Stimulated activated naive B cell treated with anti-CD40 and anti-IgM and Interleukin-4, amounts not matched to agents 10 μg/mL and 1 μg/mL and 100 μg/mL, for 72 hours (primary cell): ENCODE data around the gene CDON.

Experiments used
- ATAC-seq, 2 donors: fragments of 150-1000 bp; cut with Tn5 transposase; replicated peaks; 2 replicates each; pipeline ENCODE4 v1.10.0; 2021; ENCODE audit warnings: moderate library complexity in 1 of 2
- DNase-seq: peaks from one replicate; pipeline ENCODE4 v3.0.0; 2021
- H3K27ac Mint-ChIP-seq: one replicate; pipeline ENCODE4 v1.8.0; 2022; ENCODE audit warnings: mild to moderate bottlenecking, mixed read lengths
- H3K27me3 Mint-ChIP-seq, 2 donors: one replicate each; pipeline ENCODE4 v1.8.0; 2022; ENCODE audit warnings: mixed read lengths in 2 of 2
- H3K36me3 Mint-ChIP-seq, 2 donors: one replicate each; pipeline ENCODE4 v1.8.0; 2022; ENCODE audit warnings: mixed read lengths in 2 of 2, mild to moderate bottlenecking in 1 of 2
- H3K4me1 Mint-ChIP-seq, 2 donors: one replicate each; pipeline ENCODE4 v1.8.0; 2022; ENCODE audit warnings: mixed read lengths in 2 of 2, mild to moderate bottlenecking in 1 of 2
- H3K4me3 Mint-ChIP-seq, 2 donors: one replicate each; pipeline ENCODE4 v1.8.0; 2022; ENCODE audit warnings: mild to moderate bottlenecking in 2 of 2, mixed read lengths in 2 of 2, moderate library complexity in 1 of 2
- H3K9me3 Mint-ChIP-seq, 2 donors: one replicate each; pipeline ENCODE4 v1.8.0; 2022; ENCODE audit warnings: mixed read lengths in 2 of 2, mild to moderate bottlenecking in 1 of 2

Gene CDON

GRCh38 chr11:125939081-125939521 lies 123.6 kb downstream of the CDON start:
- DNase-seq (no peak), ATAC-seq (no peak)
- Mint-ChIP-seq H3K4me3 (no peak overlapping the region), H3K4me1 (peaks cover 3 to 6% of the 10 kb centered on the region in 2 donors), H3K27me3 (peaks cover 6% of the 10 kb centered on the region in 2 donors), H3K36me3 (no peaks in the 10 kb centered on the region), H3K27ac (no peak overlapping the region), H3K9me3 (no peaks in the 10 kb centered on the region)

- Mint-ChIP-seq H3K27me3 (peaks cover 6 to 7% of the 10 kb centered on the region in 2 donors), H3K4me1 (peaks cover 3 to 6% of the 10 kb centered on the region in 2 donors), H3K27ac (no peak overlapping the region), H3K36me3 (no peaks in the 10 kb centered on the region), H3K9me3 (no peaks in the 10 kb centered on the region), H3K4me3 (no peak overlapping the region)
- DNase-seq (no peak), ATAC-seq (no peak)
These were observed 124.2 kb downstream of the CDON start for GRCh38 chr11:125938418-125938817.

- H3K9me3 Mint-ChIP-seq: no peaks in the 10 kb centered on the region
These were observed 127.0 kb downstream of the CDON start for GRCh38 chr11:125935618-125936199.

GRCh38 chr11:125935056-125935455 lies 127.6 kb downstream of the CDON start:
- no peak overlapping the region for H3K27ac Mint-ChIP-seq
- no peak overlapping the region for H3K4me3 Mint-ChIP-seq
- no peaks in the 10 kb centered on the region for H3K9me3 Mint-ChIP-seq
- no peak for ATAC-seq
- no peak for DNase-seq
- H3K27me3 Mint-ChIP-seq: peaks cover 7 to 13% of the 10 kb centered on the region in 2 donors
- H3K4me1 Mint-ChIP-seq: no peaks in the 10 kb centered on the region
- no peaks in the 10 kb centered on the region for H3K36me3 Mint-ChIP-seq

More at GRCh38 chr11:125935618-125936199, 127.0 kb downstream of the CDON start:
- Mint-ChIP-seq H3K27me3 (peaks cover 6 to 12% of the 10 kb centered on the region in 2 donors), H3K36me3 (no peaks in the 10 kb centered on the region), H3K4me1 (no peaks in the 10 kb centered on the region), H3K27ac (no peak overlapping the region), H3K4me3 (no peak overlapping the region)
- no peak for DNase-seq
- no peak for ATAC-seq

GRCh38 chr11:125934473-125934872 lies 128.2 kb downstream of the CDON start:
- peaks cover 13 to 19% of the 10 kb centered on the region in 2 donors for H3K27me3 Mint-ChIP-seq

GRCh38 chr11:125933030-125933813 lies 129.4 kb downstream of the CDON start:
- H3K9me3 Mint-ChIP-seq: no peaks in the 10 kb centered on the region
- no peak overlapping the region for H3K27ac Mint-ChIP-seq
- H3K4me1 Mint-ChIP-seq: no peaks in the 10 kb centered on the region
- H3K4me3 Mint-ChIP-seq: no peak overlapping the region
- ATAC-seq (no peak), DNase-seq (no peak)
- H3K27me3 Mint-ChIP-seq: peaks cover 16 to 24% of the 10 kb centered on the region in 2 donors
- no peaks in the 10 kb centered on the region for H3K36me3 Mint-ChIP-seq

More at GRCh38 chr11:125934473-125934872, 128.2 kb downstream of the CDON start:
- Mint-ChIP-seq H3K9me3 (no peaks in the 10 kb centered on the region), H3K4me3 (no peak overlapping the region), H3K36me3 (no peaks in the 10 kb centered on the region), H3K27ac (no peak overlapping the region), H3K4me1 (no peaks in the 10 kb centered on the region)
- DNase-seq (no peak), ATAC-seq (no peak)

GRCh38 chr11:125932301-125932700 lies 130.4 kb downstream of the CDON start:
- no peak for ATAC-seq
- no peaks in the 10 kb centered on the region for H3K36me3 Mint-ChIP-seq
- DNase-seq: no peak
- no peak overlapping the region for H3K27ac Mint-ChIP-seq
- H3K4me1 Mint-ChIP-seq: no peaks in the 10 kb centered on the region
- H3K9me3 Mint-ChIP-seq: no peaks in the 10 kb centered on the region
- peaks cover 16 to 24% of the 10 kb centered on the region in 2 donors for H3K27me3 Mint-ChIP-seq
- no peak overlapping the region for H3K4me3 Mint-ChIP-seq

GRCh38 chr11:125931668-125932067 lies 131.0 kb downstream of the CDON start:
- no peak for ATAC-seq
- no peak for DNase-seq
- Mint-ChIP-seq H3K9me3 (no peaks in the 10 kb centered on the region), H3K27ac (no peak overlapping the region), H3K36me3 (no peaks in the 10 kb centered on the region), H3K27me3 (peaks cover 21 to 28% of the 10 kb centered on the region in 2 donors), H3K4me1 (no peaks in the 10 kb centered on the region), H3K4me3 (no peak overlapping the region)

GRCh38 chr11:125931116-125931515 lies 131.6 kb downstream of the CDON start:
- DNase-seq (no peak), ATAC-seq (no peak)
- no peaks in the 10 kb centered on the region for H3K9me3 Mint-ChIP-seq
- no peak overlapping the region for H3K27ac Mint-ChIP-seq
- no peak overlapping the region for H3K4me3 Mint-ChIP-seq
- no peaks in the 10 kb centered on the region for H3K36me3 Mint-ChIP-seq
- peaks cover 26 to 34% of the 10 kb centered on the region in 2 donors for H3K27me3 Mint-ChIP-seq
- H3K4me1 Mint-ChIP-seq: no peaks in the 10 kb centered on the region

GRCh38 chr11:125930076-125930450 lies 132.6 kb downstream of the CDON start:
- peaks cover 27 to 44% of the 10 kb centered on the region in 2 donors for H3K27me3 Mint-ChIP-seq
- ATAC-seq: no peak
- no peaks in the 10 kb centered on the region for H3K4me1 Mint-ChIP-seq
- no peak for DNase-seq
- H3K27ac Mint-ChIP-seq: no peak overlapping the region
- no peaks in the 10 kb centered on the region for H3K36me3 Mint-ChIP-seq
- no peak overlapping the region for H3K4me3 Mint-ChIP-seq
- no peaks in the 10 kb centered on the region for H3K9me3 Mint-ChIP-seq

- DNase-seq (no peak), ATAC-seq (no peak)
These were observed 133.1 kb downstream of the CDON start for GRCh38 chr11:125929445-125930075.

GRCh38 chr11:125926682-125927081 lies 136.0 kb downstream of the CDON start:
- no peak for ATAC-seq
- Mint-ChIP-seq H3K4me3 (no peak overlapping the region), H3K27ac (no peak overlapping the region), H3K36me3 (no peaks in the 10 kb centered on the region), H3K27me3 (peaks cover 22 to 44% of the 10 kb centered on the region in 2 donors), H3K9me3 (no peaks in the 10 kb centered on the region), H3K4me1 (peaks cover 0 to 2% of the 10 kb centered on the region in 2 donors)
- no peak for DNase-seq

More at GRCh38 chr11:125929445-125930075, 133.1 kb downstream of the CDON start:
- Mint-ChIP-seq H3K9me3 (no peaks in the 10 kb centered on the region), H3K4me3 (no peak overlapping the region), H3K4me1 (no peaks in the 10 kb centered on the region), H3K36me3 (no peaks in the 10 kb centered on the region), H3K27ac (no peak overlapping the region), H3K27me3 (peaks cover 27 to 47% of the 10 kb centered on the region in 2 donors)

- no peaks in the 10 kb centered on the region for H3K36me3 Mint-ChIP-seq
- ATAC-seq: no peak
- H3K4me3 Mint-ChIP-seq: no peak overlapping the region
- H3K9me3 Mint-ChIP-seq: no peaks in the 10 kb centered on the region
- H3K27me3 Mint-ChIP-seq: peaks cover 21 to 43% of the 10 kb centered on the region in 2 donors
- peaks cover 0 to 2% of the 10 kb centered on the region in 2 donors for H3K4me1 Mint-ChIP-seq
- DNase-seq: no peak
- no peak overlapping the region for H3K27ac Mint-ChIP-seq
These were observed 136.9 kb downstream of the CDON start for GRCh38 chr11:125925804-125926203.

- Mint-ChIP-seq H3K4me3 (no peak overlapping the region), H3K36me3 (no peaks in the 10 kb centered on the region), H3K9me3 (no peaks in the 10 kb centered on the region), H3K4me1 (peaks cover 0 to 2% of the 10 kb centered on the region in 2 donors), H3K27me3 (peaks cover 24 to 48% of the 10 kb centered on the region in 2 donors), H3K27ac (no peak overlapping the region)
- no peak for DNase-seq
- ATAC-seq: no peak
These were observed 137.4 kb downstream of the CDON start for GRCh38 chr11:125925247-125925740.
